ENCODE measurements around the gene RNPEP. TPM values are rescaled to one million over a fixed set of nuclear protein-coding genes. Genes with fewer than 3 reads are reported as not detected.

RNPEP gene
- total and polyA plus RNA-seq, 2 of the 13 experiments (the other 11 are each of a cell fraction or from before 2014, with no cell fraction given): 20.6 to 38.4 TPM

DNA sequence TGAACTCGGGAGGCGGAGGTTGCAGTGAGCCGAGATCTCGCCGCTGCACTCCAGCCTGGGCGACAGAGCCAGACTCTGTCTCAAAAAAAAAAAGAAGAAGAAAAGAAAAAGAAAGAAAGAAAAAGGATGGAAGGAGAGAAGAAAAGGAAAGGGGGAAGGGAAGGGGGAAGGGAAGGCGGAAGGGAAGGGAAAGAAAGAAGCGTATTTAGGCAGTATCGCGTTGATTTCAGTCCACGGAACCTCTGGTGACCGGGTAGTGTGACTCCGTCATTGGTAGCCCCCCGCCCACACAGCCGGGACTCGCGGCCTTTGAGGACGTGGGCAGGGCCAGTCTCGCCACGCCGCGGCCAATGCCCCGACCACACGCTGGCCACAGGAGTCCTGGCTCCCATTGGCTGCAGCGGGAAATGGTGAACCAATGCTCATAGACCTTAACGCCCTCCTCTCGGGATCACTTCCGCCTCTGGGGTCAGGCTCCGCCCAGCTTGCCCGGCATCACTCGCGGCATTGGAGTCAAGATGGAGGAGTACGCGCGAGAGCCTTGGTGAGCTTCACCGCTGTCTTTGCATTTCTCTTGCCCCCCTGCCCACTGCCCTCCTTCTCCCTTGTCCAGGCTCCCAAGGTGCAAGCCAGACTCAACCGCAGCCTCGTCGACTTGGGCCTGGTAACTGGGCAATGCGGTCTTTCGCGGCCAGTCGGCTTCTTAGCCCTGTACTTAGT lies 27.3 kb upstream of the RNPEP start, which contains the start of gene TIMM17A (continued):
- TF ChIP-seq, protein P1, sequence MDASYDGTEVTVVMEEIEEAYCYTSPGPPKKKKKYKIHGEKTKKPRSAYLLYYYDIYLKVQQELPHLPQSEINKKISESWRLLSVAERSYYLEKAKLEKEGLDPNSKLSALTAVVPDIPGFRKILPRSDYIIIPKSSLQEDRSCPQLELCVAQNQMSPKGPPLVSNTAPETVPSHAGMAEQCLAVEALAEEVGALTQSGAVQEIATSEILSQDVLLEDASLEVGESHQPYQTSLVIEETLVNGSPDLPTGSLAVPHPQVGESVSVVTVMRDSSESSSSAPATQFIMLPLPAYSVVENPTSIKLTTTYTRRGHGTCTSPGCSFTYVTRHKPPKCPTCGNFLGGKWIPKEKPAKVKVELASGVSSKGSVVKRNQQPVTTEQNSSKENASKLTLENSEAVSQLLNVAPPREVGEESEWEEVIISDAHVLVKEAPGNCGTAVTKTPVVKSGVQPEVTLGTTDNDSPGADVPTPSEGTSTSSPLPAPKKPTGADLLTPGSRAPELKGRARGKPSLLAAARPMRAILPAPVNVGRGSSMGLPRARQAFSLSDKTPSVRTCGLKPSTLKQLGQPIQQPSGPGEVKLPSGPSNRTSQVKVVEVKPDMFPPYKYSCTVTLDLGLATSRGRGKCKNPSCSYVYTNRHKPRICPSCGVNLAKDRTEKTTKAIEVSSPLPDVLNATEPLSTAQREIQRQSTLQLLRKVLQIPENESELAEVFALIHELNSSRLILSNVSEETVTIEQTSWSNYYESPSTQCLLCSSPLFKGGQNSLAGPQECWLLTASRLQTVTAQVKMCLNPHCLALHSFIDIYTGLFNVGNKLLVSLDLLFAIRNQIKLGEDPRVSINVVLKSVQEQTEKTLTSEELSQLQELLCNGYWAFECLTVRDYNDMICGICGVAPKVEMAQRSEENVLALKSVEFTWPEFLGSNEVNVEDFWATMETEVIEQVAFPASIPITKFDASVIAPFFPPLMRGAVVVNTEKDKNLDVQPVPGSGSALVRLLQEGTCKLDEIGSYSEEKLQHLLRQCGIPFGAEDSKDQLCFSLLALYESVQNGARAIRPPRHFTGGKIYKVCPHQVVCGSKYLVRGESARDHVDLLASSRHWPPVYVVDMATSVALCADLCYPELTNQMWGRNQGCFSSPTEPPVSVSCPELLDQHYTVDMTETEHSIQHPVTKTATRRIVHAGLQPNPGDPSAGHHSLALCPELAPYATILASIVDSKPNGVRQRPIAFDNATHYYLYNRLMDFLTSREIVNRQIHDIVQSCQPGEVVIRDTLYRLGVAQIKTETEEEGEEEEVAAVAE (CRISPR knock-in tag; IDR thresholded peaks at IDR 0.05; ENCODE audit: borderline replicate concordance): peak; percentile 93
- TF ChIP-seq, protein P2, sequence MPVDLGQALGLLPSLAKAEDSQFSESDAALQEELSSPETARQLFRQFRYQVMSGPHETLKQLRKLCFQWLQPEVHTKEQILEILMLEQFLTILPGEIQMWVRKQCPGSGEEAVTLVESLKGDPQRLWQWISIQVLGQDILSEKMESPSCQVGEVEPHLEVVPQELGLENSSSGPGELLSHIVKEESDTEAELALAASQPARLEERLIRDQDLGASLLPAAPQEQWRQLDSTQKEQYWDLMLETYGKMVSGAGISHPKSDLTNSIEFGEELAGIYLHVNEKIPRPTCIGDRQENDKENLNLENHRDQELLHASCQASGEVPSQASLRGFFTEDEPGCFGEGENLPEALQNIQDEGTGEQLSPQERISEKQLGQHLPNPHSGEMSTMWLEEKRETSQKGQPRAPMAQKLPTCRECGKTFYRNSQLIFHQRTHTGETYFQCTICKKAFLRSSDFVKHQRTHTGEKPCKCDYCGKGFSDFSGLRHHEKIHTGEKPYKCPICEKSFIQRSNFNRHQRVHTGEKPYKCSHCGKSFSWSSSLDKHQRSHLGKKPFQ (CRISPR knock-in tag; IDR thresholded peaks at IDR 0.05; ENCODE audit: insufficient replicate concordance): no peak
- TF ChIP-seq ZNF383 (CRISPR knock-in tag; IDR thresholded peaks at IDR 0.05; ENCODE audit: borderline replicate concordance) (no peak), SALL2 (CRISPR knock-in tag; IDR thresholded peaks at IDR 0.05) (peak; percentile 53; the same call in 1 of the 2 replicates), ZNF567 (CRISPR knock-in tag; IDR thresholded peaks at IDR 0.05; ENCODE audit: borderline replicate concordance) (no peak), MBD4 (IDR thresholded peaks at IDR 0.05; ENCODE audit: borderline replicate concordance, low read length) (no peak), CC2D1A (CRISPR knock-in tag; IDR thresholded peaks at IDR 0.05) (no peak), ZBTB3 (CRISPR knock-in tag; IDR thresholded peaks at IDR 0.05; ENCODE audit: borderline replicate concordance, low read depth) (no peak), BRCA1 (CRISPR knock-in tag; IDR thresholded peaks at IDR 0.05) (no peak), PCBP2 (optimal IDR thresholded peaks at IDR 0.05; ENCODE audit: low read depth, low read length, poor library complexity, severe bottlenecking) (no peak), ATF7-NPFF (CRISPR knock-in tag; IDR thresholded peaks at IDR 0.05; ENCODE audit: low read depth) (no peak; the same call in 1 of the 2 replicates), ESRRA (CRISPR knock-in tag; IDR thresholded peaks at IDR 0.05; ENCODE audit: low read depth) (peak; percentile 74; the same call in 1 of the 2 replicates), SRSF1 (optimal IDR thresholded peaks at IDR 0.05; ENCODE audit: low read depth, low read length) (peak; percentile 95), ZSCAN12 (CRISPR knock-in tag; IDR thresholded peaks at IDR 0.05) (no peak), ZNF441 (CRISPR knock-in tag; IDR thresholded peaks at IDR 0.05; ENCODE audit: borderline replicate concordance) (peak; percentile 64)
- TF ChIP-seq, protein P3, sequence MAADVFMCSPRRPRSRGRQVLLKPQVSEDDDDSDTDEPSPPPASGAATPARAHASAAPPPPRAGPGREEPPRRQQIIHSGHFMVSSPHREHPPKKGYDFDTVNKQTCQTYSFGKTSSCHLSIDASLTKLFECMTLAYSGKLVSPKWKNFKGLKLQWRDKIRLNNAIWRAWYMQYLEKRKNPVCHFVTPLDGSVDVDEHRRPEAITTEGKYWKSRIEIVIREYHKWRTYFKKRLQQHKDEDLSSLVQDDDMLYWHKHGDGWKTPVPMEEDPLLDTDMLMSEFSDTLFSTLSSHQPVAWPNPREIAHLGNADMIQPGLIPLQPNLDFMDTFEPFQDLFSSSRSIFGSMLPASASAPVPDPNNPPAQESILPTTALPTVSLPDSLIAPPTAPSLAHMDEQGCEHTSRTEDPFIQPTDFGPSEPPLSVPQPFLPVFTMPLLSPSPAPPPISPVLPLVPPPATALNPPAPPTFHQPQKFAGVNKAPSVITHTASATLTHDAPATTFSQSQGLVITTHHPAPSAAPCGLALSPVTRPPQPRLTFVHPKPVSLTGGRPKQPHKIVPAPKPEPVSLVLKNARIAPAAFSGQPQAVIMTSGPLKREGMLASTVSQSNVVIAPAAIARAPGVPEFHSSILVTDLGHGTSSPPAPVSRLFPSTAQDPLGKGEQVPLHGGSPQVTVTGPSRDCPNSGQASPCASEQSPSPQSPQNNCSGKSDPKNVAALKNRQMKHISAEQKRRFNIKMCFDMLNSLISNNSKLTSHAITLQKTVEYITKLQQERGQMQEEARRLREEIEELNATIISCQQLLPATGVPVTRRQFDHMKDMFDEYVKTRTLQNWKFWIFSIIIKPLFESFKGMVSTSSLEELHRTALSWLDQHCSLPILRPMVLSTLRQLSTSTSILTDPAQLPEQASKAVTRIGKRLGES (CRISPR knock-in tag; IDR thresholded peaks at IDR 0.05; ENCODE audit: borderline replicate concordance): no peak
- TF ChIP-seq, protein P4, sequence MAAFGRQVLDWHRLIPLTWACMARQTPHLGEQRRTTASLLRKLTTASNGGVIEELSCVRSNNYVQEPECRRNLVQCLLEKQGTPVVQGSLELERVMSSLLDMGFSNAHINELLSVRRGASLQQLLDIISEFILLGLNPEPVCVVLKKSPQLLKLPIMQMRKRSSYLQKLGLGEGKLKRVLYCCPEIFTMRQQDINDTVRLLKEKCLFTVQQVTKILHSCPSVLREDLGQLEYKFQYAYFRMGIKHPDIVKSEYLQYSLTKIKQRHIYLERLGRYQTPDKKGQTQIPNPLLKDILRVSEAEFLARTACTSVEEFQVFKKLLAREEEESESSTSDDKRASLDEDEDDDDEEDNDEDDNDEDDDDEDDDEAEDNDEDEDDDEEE (CRISPR knock-in tag; IDR thresholded peaks at IDR 0.05): no peak

Measured in HepG2 (cell line).